Neural cell (in vitro differentiated cells): ENCODE results near the gene KCNMB2.

Experiments used
- EP300 ChIP-seq: fragments of 450-650 bp; conservative IDR thresholded peaks from 2 replicates; pipeline ENCODE4 v1.6.1; 2014; ENCODE audit warnings: antibody characterized with exemption, mild to moderate bottlenecking, moderate library complexity; ENCODE audit not compliant: poor library complexity, severe bottlenecking
- EZH2 ChIP-seq: fragments of 200-600, 300-800 bp; shearing (Covaris generic), sonication (generic); IDR thresholded peaks from 2 replicates; pipeline ENCODE4 v1.6.1; 2014; ENCODE audit warnings: antibody characterized with exemption, low read length, borderline replicate concordance, mild to moderate bottlenecking; ENCODE audit not compliant: insufficient read depth, poor library complexity, severe bottlenecking
- RAD21 ChIP-seq: fragments of 450-650 bp; conservative IDR thresholded peaks from 2 replicates; pipeline ENCODE4 v1.6.1; 2014; ENCODE audit warnings: antibody characterized with exemption, mild to moderate bottlenecking, moderate library complexity
- TAF1 ChIP-seq: IDR thresholded peaks from 2 replicates; pipeline ENCODE4 v1.6.1; 2012; ENCODE audit warnings: low read depth
- TF ChIP-seq, protein P1 (sequence below): fragments of 450-650 bp; IDR thresholded peaks from 2 replicates; pipeline ENCODE4 v1.5.1; 2014; ENCODE audit warnings: antibody characterized with exemption, mild to moderate bottlenecking, moderate library complexity; ENCODE audit not compliant: poor library complexity, severe bottlenecking

DNA sequence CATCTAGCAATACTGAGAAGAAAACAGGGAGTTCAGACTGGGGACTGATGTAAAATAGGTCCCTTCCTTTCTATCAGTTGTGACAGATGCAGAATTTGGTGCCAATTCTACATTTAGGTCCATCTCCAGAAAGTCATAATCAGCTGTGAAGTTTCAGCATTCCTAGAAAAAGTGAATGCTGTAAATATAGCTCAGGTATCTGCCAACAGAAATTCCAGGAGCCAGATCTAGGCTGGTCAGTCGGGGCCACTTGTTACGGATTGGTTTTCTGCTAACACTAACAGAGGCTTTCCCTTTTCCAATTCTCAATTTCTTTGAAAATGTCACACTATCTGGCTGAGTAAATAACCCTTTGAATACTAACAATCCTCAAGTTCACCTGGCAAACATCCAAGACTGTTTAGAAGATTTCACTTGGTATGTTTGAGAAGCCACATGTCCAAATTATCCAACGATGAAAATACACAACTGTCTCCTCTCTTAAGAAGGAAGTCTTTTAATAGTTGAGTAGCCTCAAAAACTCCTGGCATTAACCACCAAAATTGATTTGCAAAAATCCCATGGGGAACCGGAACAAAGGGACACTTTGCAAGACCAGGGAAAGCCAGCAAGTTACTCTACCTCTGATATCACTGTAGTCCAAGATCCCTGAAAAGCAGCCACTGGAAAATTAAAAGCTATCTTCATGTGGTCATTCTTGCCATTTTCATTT, 313.1 kb downstream of the KCNMB2 start:
- TF ChIP-seq, protein P1, sequence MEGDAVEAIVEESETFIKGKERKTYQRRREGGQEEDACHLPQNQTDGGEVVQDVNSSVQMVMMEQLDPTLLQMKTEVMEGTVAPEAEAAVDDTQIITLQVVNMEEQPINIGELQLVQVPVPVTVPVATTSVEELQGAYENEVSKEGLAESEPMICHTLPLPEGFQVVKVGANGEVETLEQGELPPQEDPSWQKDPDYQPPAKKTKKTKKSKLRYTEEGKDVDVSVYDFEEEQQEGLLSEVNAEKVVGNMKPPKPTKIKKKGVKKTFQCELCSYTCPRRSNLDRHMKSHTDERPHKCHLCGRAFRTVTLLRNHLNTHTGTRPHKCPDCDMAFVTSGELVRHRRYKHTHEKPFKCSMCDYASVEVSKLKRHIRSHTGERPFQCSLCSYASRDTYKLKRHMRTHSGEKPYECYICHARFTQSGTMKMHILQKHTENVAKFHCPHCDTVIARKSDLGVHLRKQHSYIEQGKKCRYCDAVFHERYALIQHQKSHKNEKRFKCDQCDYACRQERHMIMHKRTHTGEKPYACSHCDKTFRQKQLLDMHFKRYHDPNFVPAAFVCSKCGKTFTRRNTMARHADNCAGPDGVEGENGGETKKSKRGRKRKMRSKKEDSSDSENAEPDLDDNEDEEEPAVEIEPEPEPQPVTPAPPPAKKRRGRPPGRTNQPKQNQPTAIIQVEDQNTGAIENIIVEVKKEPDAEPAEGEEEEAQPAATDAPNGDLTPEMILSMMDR = no peak
- TF ChIP-seq TAF1 = no peak
- TF ChIP-seq EP300 = no peak
- no peak for TF ChIP-seq EZH2
- TF ChIP-seq RAD21 = no peak
